Psoas muscle (tissue), 8 donors: ENCODE results near the gene MVD. TPM values are rescaled to one million over a fixed set of nuclear protein-coding genes. Genes with fewer than 3 reads are reported as not detected.

Source experiments
- ATAC-seq, 4 donors: fragments of 200-7000 bp; cut with Tn5 transposase; one replicate each; pipeline ENCODE4 v1.9.1; 2020; ENCODE audit warnings: moderate library complexity in 3 of 4, mild to moderate bottlenecking in 2 of 4
- DNase-seq, 2 donors: peaks; one replicate each; pipeline ENCODE4 v3.0.0-alpha.2; 2020
- H3K27ac ChIP-seq: fragments of 200-600 bp; one replicate; pipeline ENCODE4 v1.8.0; 2022
- H3K27me3 ChIP-seq, 3 donors: fragments of 200-600 bp in 1 of 3; one replicate each; pipeline versions ENCODE4 v1.6.1 to v1.8.0; 2013 to 2022; ENCODE audit warnings: low read length in 2 of 3, mild to moderate bottlenecking in 2 of 3, moderate library complexity in 1 of 3; ENCODE audit not compliant: insufficient read depth in 3 of 3
- H3K36me3 ChIP-seq, 2 donors: fragments of 200-600 bp in 1 of 2; one replicate each; pipeline versions ENCODE4 v1.6.1 to v1.8.0; 2013 to 2022; ENCODE audit warnings: low read depth in 1 of 2, mild to moderate bottlenecking in 1 of 2, moderate library complexity in 1 of 2; ENCODE audit not compliant: insufficient read depth in 1 of 2
- H3K4me1 ChIP-seq: fragments of 200-600 bp; one replicate; pipeline ENCODE4 v1.8.0; 2022
- H3K4me3 ChIP-seq: fragments of 200-600 bp; one replicate; pipeline ENCODE4 v1.8.0; 2022; ENCODE audit warnings: mild to moderate bottlenecking
- H3K9me3 ChIP-seq: fragments of 200-600 bp; one replicate; pipeline ENCODE4 v1.8.0; 2022
- WGBS, 3 donors: extraction: QIAGEN DNeasy Blood & Tissue Kit; methylation state at CpG; one replicate each; pipeline versions ENCODE4 v1.1.6 to v1.1.7; 2013; 5-methylcytosine and 5-hydroxymethylcytosine counted together
- intact Hi-C, 2 donors: fragments of 100-400 bp; cut with DNase I; formaldehyde crosslinking; loops; one replicate each; pipeline versions ENCODE4 v1.11.0 to v1.14.2; 2022
- polyA plus RNA-seq, 3 donors: library from polyadenylated mRNA; stranded (reverse); fragments of 200-250 nt; gene quantifications; one replicate each; pipeline ENCODE4 v1.2.3, GENCODE V29; 2013
- total RNA-seq, 4 donors: library from RNA; stranded (reverse); fragmentation: NEBNext Ultra II Directional in 2 of 4; extraction: Animal tissue kit (Norgen Biotek cat#: 25700) in 2 of 4; gene quantifications; one replicate each; pipeline versions ENCODE4 v1.2.1 to v1.2.4, GENCODE V29; 2021 to 2023
- TF ChIP-seq, protein P1 (sequence below): fragments of 200-600 bp; IDR thresholded peaks from one replicate; pipeline ENCODE4 v1.8.0; 2022; ENCODE audit warnings: antibody characterized with exemption
- donor health status: healthy with polysubstance abuse.
- donor health status: DM: no; HTN: no; CAD: no; lungs with moderate emphysema.
- donor health status: Bipolar disorder and iron deficiency.
- donor health status: healthy.
- donor health status: DM: yes; HTN: yes; CAD: no.
- donor health status: DM: no; HTN: no; CAD: no.
- donor health status: DM: no; HTN: no; CAD: no.
- donor health status: DM: yes; HTN: yes; CAD: no.

The MVD gene
- total and polyA plus RNA-seq, 7 donors = 11.7 to 26.8 (median 15.9) TPM

DNA sequence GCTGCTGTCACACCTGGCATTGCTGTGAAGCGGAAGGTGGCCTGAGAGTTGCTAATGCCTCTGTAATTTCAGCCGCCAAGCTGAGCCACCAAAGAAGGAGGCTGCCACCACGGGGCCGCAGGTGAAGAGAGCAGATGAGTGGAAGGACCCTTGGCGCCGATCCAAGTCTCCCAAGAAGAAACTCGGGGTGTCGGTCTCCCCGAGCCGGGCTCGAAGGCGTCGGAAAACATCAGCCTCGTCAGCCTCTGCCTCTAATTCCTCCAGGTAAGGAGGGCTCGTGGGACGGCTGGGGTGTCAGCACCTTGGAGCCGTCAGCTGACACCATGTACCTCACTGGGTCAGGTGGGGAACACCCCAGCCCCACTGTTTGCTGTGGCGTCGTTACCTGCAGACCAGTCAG is 40.8 kb downstream of the MVD start:
- Histone ChIP-seq H3K4me3 (no peak overlapping the region), H3K9me3 (no peaks in the 10 kb centered on the region), H3K27ac (no peak overlapping the region), H3K4me1 (no peaks in the 10 kb centered on the region), H3K36me3 (peaks cover 0 to 67% of the 10 kb centered on the region in 2 donors), H3K27me3 (no peaks in the 10 kb centered on the region)
- no peak for ATAC-seq
- no peak for DNase-seq
- TF ChIP-seq, protein P1, sequence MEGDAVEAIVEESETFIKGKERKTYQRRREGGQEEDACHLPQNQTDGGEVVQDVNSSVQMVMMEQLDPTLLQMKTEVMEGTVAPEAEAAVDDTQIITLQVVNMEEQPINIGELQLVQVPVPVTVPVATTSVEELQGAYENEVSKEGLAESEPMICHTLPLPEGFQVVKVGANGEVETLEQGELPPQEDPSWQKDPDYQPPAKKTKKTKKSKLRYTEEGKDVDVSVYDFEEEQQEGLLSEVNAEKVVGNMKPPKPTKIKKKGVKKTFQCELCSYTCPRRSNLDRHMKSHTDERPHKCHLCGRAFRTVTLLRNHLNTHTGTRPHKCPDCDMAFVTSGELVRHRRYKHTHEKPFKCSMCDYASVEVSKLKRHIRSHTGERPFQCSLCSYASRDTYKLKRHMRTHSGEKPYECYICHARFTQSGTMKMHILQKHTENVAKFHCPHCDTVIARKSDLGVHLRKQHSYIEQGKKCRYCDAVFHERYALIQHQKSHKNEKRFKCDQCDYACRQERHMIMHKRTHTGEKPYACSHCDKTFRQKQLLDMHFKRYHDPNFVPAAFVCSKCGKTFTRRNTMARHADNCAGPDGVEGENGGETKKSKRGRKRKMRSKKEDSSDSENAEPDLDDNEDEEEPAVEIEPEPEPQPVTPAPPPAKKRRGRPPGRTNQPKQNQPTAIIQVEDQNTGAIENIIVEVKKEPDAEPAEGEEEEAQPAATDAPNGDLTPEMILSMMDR = no peak
- 92 to 96% (median 93%) methylated on average over 19 of the region's 19 CpGs for WGBS, 3 donors
- intact Hi-C loops = no loop called here

DNA sequence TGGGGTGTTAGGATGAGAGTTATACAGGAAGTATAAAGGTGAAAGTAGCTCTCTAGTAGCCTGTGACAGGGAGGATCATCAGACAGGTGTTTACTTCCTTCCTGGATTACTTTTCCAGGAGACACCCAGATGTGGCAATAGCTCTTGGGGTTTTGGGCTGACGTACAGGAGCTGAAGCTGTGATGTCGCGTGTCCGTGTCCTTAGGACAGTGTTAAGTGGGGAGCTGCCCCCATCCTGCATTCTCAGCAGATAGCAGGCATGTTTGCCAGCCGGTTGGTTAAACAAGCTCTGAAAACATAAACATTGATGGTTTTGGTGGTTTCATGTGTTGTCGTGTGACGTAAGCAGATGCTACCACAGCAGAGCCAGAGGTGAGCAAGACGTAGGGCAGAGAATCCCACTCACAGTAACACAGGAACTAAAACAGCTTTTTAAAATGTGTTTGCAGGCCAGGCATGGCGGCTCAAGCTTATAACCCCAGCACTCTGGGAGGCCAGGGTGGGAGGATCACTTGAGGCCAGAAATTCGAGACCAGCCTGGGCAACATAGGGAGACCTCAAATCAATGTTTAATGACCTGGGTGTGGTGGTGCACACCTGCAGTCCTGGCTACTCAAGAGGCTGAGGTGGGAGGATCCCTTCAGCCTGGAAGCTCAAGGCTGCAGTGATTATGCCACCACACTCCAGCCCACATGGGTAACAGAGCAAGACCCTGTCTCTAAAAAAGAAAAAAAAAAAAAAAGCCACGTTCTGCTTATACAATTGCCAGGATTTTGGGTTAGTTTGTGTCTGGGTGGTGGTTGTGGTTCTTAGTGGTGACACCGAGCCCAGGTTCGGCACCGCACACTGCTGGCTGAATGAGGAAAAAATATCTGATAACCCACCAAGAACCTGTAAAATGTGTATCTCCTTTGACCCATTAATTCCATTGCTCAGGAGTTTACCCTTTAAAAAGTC is 42.8 kb downstream of the MVD start:
- DNase-seq (no peak), ATAC-seq (no peak)
- H3K36me3 ChIP-seq = peaks cover 0 to 48% of the 10 kb centered on the region in 2 donors
- WGBS, 3 donors = 94% methylated on average over 14 of the region's 14 CpGs
- H3K27ac ChIP-seq = no peak overlapping the region
- no peaks in the 10 kb centered on the region for H3K4me1 ChIP-seq
- TF ChIP-seq, protein P1 = no peak
- no peaks in the 10 kb centered on the region for H3K27me3 ChIP-seq
- intact Hi-C loops = no loop called here
- H3K9me3 ChIP-seq = no peaks in the 10 kb centered on the region
- no peak overlapping the region for H3K4me3 ChIP-seq

DNA sequence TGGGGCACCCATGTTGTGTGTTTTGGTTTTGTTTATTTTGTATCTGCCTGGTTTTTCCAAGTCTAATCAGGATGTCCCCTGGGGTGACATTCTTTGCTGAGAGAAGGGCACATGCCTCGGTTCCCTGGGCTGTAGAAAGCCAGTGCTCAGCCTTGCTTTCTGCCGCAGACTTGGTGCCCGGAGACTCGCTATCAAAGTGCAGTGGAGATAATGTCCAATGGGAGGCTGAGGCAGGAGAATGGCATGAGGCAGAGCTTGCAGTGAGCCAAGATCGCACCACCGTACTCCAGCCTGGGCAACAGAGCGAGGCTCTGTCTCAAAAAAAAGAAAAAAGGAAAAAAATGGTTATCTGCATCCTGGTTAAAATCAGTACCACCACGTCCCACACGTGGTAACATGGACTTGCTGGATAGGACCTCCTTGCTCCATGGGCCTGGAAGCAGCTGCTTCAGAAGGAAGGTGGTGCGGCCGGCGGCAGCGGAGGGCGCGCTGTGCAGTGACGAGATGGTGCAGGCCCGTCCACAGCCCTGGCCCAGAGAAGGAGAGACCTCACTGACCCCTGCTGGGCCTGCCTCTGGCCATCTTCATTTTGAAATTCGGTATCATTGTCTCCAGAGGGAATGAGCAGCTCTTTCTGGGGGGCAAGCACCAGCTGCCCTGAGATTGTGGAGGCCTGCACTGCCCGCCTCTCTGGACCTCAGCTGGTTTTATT is 43.8 kb downstream of the MVD start:
- Histone ChIP-seq H3K9me3 (no peaks in the 10 kb centered on the region), H3K4me1 (no peaks in the 10 kb centered on the region), H3K4me3 (no peak overlapping the region), H3K27ac (no peak overlapping the region), H3K36me3 (peaks cover 0 to 41% of the 10 kb centered on the region in 2 donors), H3K27me3 (no peaks in the 10 kb centered on the region)
- TF ChIP-seq, protein P1 = no peak
- intact Hi-C loops = no loop called here
- DNase-seq (no peak), ATAC-seq (no peak)
- WGBS, 3 donors = 91 to 94% (median 94%) methylated on average over 19 of the region's 19 CpGs

DNA sequence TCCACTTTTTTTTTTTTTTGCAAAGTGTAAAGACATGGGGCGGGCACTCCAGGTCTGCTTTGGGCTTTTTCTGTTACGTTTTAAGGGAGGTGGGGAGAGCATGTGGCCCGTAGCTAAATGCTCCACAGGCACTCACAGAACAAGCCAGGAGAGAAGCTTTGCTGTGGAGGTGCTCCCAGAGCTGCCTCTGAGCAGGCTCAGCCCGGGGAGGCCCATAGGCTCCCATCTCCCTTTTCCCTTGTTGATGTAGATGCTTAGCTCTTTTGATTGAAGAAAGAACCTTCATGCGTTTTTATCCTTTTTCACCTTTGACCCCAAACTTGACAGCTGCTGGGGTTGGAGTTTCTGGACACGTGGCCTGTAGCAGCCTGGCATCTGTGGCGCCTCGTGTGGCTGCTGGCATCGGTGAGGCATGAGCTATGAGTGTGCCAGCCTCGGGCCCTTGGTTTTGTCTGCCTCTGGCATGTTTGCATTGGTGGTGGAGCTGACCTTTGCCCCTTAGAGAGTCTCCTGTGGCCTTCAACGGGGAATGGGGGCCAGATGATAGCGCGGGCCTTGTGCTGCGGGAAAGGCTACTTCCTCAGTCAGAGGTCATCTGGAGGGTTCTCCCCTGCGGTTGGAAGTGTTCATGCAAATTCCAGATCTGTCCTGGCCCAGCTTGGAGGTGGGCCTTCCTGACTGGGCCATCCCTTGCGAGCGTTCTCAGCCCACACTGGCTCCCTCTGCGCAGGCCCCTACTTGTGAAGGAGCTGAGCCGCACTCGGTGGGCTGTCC is 44.5 kb downstream of the MVD start:
- TF ChIP-seq, protein P1 = no peak
- 64 to 74% (median 66%) methylated on average over 20 of the region's 20 CpGs for WGBS, 3 donors
- H3K27me3 ChIP-seq = no peaks in the 10 kb centered on the region
- ATAC-seq (peak in 1 of 4 donors; percentile 54), DNase-seq (no peak)
- no peaks in the 10 kb centered on the region for H3K9me3 ChIP-seq
- intact Hi-C loops = no loop called here
- peaks cover 0 to 41% of the 10 kb centered on the region in 2 donors for H3K36me3 ChIP-seq
- no peak overlapping the region for H3K4me3 ChIP-seq
- H3K27ac ChIP-seq = no peak overlapping the region
- H3K4me1 ChIP-seq = no peaks in the 10 kb centered on the region
